Astrocyte of the spinal cord (primary cell): ENCODE results near the gene PTPRT.

ENCODE experiments used
- DNase-seq: peaks from one replicate; pipeline ENCODE4 v3.0.0; 2011; ENCODE audit warnings: low read depth, low spot score
- H3K4me3 ChIP-seq: 2 replicates; pipeline ENCODE4 v1.5.1; 2011; ENCODE audit warnings: low read depth, mild to moderate bottlenecking, low read length, moderate library complexity
- in situ Hi-C: cut with HindIII; loops from 2 replicates; pipeline ENCODE4 v1.10.0; 2017; ENCODE audit warnings: low sequenced_read_pairs
- TF ChIP-seq, protein P1 (sequence below): IDR thresholded peaks from 2 replicates; pipeline ENCODE4 v1.5.1; 2012; ENCODE audit warnings: low read depth, mild to moderate bottlenecking, low read length, inconsistent platforms

The PTPRT gene

DNA sequence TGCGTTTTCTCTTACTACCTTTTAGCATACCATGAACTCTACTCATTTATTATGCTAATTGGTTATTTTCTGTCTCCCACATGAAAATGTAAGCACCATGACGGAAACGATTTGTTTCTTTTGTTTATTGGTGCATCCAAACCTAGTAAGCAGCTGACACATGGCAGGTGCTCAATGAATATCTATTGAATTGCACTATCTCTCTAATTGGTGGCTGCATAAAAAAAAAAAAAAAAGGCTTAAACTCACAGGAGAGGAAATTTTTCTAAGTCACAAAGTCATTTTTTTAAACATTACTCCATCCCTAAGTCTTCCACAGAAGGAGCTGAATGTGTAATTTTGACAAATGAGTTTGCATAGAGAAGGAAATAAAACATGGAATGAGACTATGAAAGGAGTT lies 608.4 kb downstream of the PTPRT start:
- no peak for DNase-seq
- TF ChIP-seq, protein P1, sequence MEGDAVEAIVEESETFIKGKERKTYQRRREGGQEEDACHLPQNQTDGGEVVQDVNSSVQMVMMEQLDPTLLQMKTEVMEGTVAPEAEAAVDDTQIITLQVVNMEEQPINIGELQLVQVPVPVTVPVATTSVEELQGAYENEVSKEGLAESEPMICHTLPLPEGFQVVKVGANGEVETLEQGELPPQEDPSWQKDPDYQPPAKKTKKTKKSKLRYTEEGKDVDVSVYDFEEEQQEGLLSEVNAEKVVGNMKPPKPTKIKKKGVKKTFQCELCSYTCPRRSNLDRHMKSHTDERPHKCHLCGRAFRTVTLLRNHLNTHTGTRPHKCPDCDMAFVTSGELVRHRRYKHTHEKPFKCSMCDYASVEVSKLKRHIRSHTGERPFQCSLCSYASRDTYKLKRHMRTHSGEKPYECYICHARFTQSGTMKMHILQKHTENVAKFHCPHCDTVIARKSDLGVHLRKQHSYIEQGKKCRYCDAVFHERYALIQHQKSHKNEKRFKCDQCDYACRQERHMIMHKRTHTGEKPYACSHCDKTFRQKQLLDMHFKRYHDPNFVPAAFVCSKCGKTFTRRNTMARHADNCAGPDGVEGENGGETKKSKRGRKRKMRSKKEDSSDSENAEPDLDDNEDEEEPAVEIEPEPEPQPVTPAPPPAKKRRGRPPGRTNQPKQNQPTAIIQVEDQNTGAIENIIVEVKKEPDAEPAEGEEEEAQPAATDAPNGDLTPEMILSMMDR: no peak
- in situ Hi-C loops: no loop called here
- no peak overlapping the region for H3K4me3 ChIP-seq

DNA sequence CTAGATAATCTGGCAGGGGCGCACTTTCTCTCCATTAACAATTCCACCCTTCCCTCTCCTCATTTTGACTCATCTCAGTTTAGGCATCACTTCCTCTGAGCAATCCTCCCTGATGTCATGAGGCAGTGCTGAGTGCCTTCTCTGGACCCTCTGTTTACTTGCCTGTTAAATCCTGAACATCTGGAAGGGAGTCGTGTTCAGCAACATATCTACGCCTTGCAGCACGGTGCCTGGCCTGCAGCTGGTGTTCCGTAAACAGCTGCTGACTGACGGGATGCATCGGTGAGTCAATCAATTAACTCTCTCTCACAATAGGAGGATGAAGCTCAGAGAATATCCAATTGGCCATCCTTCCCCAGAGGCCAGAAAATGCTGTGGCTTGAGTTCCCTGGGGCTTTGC lies 613.5 kb downstream of the PTPRT start:
- DNase-seq: no peak
- no peak overlapping the region for H3K4me3 ChIP-seq
- in situ Hi-C loops: no loop called here
- TF ChIP-seq, protein P1: no peak

DNA sequence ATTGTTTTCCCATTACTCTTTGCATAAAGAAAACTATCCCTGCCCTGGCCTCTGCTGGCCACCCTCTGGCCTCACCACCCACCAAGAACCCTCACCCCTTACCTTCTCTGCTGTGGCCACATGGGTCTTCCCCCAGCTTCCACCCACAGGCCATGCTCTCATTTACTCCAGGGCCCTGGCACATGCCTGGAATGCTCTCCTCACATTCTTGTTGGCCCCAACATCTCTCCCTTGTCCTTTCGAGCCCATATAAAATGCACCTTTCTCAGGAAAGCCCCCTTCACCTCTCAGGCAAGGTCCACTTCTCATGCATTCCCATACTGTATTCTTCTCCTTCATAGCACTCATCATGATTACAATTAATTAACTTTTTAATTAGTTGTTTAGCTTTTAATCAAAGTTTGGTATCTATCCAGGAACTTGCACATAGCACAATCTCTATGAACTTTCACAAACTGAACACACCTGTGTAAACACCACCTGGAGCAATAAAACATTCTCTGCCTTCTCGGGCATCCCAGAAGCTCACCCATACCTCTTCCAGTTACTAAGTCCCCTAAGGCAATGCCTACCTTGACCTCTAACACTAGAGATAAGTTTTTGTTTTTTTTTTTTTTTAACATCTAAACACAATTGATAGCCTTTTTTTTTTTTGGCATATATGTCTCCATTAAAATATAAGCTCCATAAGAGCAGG lies 617.2 kb downstream of the PTPRT start:
- no peak overlapping the region for H3K4me3 ChIP-seq
- in situ Hi-C loops: no loop called here
- DNase-seq: no peak
- TF ChIP-seq, protein P1: no peak

DNA sequence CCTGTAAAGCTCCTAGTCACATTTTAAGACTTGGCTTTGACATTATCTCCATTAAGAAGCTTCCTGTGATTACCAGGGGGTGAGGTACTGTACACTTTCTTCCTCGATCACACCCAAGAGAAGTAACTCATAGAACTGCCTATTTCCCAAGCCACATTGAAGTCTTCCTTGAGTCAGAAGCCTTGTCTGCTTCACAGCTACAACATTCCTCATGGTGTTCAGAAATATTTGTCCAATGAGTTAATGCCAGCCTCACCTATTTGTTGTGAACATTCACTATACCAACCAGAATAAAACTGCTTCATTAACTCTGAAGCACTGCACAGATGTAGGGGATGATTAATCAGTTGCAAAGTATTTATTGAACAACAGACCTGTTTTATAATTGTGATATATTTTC lies 622.3 kb downstream of the PTPRT start:
- in situ Hi-C loops: no loop called here
- no peak for DNase-seq
- no peak overlapping the region for H3K4me3 ChIP-seq
- TF ChIP-seq, protein P1: no peak

DNA sequence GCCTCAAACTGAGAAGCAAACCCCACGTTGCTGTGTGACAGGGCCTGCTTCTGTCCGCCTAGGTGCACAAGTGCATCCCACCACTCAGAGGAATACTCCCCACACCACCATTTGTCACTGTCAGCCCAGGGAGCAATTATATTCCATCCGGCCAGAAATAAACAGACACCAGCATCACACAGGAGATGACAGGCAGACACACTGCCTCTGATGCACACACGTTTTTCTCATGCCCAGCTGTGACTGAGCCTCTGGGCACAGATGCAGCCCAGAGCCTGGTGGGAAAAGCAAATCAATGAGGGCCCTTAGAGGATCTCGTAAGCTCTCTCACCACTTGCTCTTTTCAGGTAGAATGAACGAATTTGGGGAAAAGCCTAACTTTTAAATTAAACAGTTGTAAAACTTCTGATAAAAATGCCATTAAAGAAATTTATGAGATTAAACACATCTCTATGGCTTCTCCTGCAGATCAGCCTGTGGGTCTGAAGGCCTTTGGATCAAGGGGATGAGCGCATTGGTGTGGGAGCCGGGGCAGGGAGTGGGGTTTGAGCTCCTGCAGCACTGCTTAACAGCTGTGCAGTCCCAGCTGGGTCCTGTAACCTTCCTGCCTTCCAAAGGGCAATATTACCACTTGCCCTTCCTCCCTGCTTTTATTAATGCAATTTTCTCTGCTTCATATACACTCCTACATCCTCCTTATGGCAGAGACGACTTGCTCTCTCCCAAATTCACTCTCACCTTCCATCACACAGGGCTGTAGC lies 624.3 kb downstream of the PTPRT start:
- no peak for DNase-seq
- TF ChIP-seq, protein P1: no peak

DNA sequence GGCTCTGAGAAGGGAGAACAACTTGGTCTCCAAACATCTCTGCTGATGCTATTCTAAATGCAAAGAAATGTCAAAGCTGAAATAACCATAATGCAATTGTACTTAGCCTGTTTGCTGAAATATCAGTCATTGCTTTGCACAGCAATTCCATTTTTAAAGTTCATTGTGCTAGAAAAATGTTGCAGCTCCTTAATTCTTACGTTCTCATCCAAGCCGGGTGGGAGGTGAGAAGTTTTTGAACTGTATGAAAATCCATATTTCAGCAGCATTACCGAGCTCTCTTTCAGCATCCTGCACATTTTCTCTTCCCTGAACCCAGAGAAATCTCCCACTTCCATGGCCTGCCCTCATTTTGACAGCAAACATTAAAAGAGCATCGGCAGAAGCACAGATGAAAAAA lies 630.0 kb downstream of the PTPRT start:
- TF ChIP-seq, protein P1: no peak
- DNase-seq: no peak
- H3K4me3 ChIP-seq: no peak overlapping the region
- in situ Hi-C loops: no loop called here

More for the DNA sequence above, 624.3 kb downstream of the PTPRT start:
- H3K4me3 ChIP-seq: no peak overlapping the region
- in situ Hi-C loops: no loop called here
